HG03039 (cell line): Measurements from ENCODE around the gene RHBDD1.

Experiments used
- ATAC-seq: cut with Tn5 transposase; IDR thresholded peaks from one replicate; pipeline ENCODE4 v1.9.1; 2021; ENCODE audit warnings: mild to moderate bottlenecking, moderate library complexity; ENCODE audit not compliant: unreplicated experiment

The RHBDD1 gene, protein sequence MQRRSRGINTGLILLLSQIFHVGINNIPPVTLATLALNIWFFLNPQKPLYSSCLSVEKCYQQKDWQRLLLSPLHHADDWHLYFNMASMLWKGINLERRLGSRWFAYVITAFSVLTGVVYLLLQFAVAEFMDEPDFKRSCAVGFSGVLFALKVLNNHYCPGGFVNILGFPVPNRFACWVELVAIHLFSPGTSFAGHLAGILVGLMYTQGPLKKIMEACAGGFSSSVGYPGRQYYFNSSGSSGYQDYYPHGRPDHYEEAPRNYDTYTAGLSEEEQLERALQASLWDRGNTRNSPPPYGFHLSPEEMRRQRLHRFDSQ

DNA sequence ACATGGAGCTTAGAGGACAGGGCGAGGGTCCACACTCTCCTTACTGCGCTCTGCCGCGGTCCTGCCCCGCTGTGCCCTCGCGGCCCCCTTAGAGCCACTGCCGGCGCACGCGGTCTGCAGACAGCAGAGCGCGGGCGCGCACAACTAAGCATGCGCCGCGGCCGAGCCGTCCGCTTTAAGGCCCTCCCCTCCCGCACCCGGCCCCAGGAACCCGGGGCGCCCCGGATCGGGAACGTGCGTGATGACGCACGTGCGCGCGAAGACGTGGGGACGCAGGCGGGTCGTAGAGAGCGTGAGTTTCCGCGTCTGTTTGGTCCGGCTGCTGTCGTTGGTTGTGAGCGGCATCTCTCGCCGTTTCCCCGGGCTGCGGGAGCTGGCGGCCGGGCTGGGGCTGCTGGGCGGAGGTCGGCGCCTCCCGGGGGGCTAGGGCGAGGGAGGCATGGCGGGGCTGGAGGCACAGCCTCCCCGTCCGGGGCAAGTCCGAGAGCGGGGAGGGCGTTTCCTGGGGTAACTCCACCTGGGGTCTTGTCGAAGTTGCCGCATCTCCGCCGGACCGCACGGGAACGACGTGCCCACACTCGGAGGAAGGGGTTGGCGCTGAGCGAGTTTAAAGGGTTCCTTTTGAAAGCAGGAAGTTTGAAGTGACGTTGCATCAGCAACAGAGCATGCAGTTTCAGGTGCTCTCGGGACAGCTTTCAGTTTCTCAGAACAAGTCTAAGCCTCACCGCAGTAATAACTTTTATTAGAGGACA, at the start of gene RHBDD1:
TSS of gene RHBDD1 (plus strand) at position 259 of the 752 bp plus-strand sequence. CDS start 28,640 bp downstream, outside the sequence.
- peak; percentile 83 for ATAC-seq

DNA sequence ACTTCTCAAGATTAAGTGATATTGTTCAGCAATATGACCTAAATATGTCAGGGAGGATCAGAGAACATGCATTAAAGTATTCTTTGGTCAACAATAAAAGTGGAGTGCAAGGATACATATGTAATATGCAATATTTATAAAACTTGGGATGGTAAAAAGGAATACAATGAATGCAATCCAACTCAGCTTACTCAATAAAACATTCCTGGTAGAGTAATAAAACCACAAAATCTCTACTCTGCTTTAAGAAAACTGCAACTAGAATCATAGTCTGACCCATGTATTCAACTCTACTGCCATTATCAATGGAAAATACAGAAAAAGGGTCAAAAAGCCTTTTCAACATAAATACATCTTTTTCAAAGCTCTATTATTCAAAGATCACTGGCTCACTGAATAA, 47.8 kb upstream of the RHBDD1 start:
- no peak for ATAC-seq

DNA sequence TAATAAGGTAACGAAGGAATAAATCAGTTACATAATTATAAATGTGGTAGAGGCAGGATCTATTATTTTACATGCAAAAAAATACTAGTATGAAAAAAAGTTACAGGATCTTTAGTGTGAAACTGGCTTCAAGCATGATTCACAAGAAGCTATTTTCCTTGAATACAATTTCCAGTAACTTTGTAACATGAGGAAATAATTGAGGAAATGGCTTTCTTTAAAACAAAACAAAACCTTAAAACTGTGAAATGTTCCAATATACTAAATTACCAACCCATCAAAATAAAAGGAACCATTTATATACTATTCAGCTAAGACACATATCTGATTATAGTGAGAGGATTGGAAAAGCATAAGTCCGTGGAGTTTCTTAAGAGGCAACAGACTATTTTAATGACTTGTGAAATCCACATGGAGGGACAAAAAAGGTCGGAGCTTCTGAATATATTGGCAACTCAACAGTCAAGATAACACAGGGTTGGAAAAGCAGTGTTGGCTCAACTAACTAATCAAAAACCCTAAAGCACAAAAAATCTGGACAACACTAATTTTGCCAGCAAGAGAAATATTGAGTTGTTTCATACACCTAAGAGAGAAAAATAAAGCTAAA, 46.9 kb upstream of the RHBDD1 start:
- no peak for ATAC-seq

DNA sequence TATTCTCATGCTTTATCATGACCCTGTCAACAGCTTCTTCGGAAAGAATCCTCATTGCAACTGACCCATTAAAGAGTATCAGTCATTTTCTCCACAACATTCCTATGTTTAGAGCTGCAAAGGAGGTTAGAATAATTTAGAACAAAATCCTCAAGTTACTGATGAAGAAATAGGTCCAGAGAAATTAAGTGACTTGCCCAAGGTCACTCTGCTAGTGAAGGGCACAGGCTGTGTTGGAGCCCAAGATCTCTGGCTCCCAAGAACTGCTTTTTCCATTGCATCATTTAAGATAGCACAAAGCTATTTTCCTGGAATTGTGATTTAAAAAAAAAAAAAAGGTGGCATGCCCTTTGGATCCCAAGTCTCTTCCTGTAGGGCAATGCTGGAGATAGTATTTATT, 45.8 kb upstream of the RHBDD1 start:
- no peak for ATAC-seq

DNA sequence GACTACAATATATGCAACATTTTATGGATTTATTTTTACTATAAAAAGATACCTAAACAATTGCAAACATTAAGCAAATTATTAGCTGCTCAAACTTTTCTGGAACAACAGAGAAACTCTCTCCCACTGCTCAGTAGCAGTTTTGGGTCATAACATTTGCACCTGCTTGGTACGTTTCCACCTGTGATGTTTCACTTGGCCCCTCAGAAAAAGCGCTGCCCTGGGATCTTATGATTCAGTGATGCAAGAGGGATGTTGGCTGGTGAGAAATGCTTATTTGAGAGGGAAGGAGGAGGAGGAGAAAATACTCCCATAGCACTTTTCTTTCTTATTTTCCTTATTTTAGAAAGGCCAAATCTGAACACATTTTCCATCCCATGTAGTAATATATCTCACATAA, 45.4 kb upstream of the RHBDD1 start:
- ATAC-seq, result no peak

DNA sequence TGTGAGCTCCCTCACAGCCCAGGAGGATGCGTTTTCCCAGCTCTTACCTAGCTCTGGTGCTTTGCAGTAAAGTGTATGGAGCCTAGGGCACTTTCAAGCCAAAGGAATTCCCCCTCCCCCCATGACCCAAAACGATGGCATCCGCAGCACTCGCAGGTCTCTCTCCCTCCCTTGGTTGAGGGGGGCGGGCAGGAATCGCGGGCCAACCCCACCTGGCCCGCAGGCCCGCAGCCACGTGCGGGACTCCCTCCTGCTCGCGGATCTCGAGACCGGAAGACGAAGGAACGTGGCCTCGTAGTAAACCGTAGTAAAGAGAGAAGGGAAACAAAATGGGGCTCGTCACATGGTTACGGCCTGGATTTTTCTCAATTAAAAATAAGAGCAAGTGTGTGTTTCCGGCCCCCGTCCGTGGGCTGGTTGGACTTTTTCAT, 44.8 kb upstream of the RHBDD1 start:
- peak; percentile 41 for ATAC-seq

DNA sequence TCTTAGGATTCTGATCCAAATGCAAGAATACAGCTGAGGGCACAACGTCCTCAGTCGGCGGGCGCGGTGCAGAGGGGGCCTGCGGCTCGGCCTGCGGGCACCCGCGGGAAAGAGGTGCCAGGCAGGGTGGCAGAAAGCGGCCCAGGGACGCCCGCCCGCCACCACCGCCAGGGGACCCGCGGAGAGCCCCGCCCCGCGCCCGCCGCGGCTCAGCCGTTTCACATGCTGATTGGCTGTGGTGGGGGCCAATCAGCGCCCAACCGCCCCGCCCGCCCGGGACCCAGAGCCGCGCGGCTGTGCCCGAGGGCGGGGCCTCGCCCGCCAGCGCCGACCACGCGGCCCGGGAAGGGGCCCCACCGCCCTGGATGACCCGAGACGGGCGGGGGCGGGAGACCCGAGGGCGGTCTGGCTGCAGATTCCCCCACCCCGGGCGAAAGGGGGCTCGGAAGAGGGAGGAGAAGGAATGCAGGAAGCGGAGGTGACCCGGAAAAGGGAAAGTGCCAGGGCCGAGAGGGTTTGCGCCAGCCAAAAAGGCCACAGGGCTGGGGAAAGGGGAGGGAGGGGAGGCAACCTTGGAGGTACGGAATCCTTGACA, 44.3 kb upstream of the RHBDD1 start:
- ATAC-seq, result peak; percentile 99

DNA sequence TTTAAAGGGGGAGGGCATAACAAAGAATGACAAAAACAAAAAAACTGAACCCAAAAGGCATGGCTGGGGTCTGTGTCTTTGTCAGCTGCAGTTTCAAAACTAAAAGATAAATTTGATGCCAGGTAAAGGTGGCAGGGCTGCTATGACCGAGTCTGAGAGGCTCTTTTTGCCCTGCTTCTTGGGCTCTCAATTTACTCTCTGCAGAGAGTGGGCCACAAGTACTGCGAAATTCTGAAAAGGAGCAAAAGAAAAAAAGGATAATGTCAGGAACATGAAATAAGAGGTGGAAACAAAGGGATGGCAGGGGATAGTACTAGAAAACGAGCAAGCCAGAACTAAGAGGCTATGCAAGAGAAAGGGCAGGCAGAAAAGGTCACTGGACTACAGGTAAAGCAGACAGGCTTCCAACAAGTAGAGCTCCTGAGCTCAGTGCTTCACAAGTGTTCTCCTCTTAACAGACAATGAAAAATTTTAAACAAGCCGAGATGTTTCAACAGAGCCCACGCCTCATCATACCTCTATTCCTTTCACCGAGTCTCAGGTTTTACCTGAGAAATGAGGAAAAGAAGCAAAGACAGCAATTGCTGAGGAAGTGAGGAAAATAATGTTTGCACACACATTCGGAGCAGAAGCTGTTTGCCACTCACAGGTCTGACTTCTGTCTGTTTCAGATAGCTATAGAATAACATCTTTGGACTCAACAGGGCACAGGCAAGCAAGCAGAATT, 43.5 kb upstream of the RHBDD1 start:
- no peak for ATAC-seq

DNA sequence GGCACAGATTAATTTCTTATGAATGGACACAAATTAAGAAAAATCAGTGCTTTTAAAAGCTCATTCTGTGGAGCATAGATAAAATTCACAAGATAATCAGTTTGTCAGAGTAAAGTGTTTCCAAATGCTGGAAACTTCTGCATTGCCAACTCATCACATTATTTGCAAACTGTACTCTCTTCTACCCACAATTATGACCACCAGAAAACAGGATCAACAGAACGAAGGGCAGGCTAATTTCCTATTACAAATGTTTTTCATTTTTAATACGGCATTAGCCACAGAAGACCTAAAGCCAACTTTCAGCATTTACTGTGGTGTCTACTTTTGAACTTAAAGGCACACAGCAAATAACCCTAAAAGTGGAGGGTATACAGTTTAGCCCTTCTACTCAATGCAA, 42.2 kb upstream of the RHBDD1 start:
- ATAC-seq, result no peak

DNA sequence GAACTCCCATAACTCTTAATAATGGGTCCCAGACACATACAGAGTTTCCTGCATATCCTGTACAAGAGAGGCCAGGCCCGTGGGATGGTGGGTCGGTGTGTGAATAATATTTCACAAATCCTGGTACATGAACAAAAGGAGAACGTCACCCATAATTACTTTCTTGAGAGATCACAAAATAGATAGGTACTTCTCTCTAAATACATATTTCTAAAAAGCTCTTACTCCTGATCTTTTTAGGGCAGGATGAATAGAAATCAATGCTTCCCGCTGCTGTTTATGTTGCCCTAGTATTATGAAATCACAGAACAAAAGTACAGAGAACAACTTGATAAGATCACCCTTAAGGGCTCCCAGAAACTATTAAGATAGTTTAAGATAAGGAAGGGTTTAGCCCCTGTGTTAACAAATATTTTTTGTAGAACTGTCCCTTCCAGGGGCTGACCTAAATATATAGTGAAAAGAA, 41.6 kb upstream of the RHBDD1 start:
- ATAC-seq, result no peak

DNA sequence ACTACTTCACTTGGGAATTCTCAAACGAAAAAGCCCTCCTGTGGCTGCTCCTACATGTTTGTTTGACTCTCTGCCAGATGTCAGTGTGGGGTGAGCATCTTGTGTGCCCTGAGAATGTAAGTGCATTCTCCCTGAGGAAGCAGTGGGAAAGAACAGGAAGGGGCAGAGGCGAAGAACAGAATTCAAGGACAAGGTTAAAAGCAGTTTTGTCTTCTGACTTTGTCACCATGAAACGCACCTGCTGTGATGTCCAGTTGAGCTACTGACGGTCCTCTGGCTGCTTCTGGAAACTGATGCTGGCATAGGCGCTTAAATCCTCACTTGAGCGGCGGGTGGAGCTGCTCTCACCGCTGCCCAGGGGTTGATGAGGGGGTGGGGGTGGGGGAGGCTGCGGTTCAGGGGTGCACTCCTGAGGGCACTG, 41.1 kb upstream of the RHBDD1 start:
- no peak for ATAC-seq

DNA sequence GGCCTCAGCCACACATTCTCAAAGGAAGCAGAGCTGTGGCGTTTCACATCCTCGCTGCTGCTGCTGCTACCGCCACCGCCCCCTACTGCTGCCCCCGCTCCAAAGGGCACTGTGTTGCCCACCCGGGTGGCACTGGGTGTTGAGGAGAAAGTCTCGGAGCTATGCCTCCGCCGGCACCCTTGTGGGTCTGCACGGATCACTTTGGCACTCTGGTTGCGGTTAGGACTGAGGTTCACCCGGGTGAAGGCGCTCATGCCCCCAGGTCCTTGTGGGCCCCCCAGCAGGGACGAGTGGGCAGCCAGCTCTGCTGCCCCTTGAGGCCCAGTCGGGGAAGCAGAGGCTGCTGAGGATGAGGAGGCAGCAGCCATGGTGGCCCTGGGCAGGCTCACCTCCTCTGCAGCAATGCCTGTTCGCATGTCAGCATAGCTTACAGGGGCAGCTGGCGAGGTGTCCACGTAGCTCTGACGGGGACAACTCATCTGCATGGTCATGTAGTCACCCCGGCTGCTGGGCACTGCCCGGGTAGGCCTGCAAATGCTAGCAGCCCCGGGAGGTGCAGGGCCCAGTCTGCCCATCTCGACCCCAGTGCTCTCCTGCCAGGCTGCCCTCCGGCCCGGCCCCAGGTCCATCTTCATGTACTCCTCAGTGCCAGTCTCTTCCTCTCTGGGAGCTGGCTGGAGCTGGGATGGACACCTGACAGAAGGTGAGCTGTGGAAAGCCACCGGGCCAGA, 40.4 kb upstream of the RHBDD1 start:
- no peak for ATAC-seq

DNA sequence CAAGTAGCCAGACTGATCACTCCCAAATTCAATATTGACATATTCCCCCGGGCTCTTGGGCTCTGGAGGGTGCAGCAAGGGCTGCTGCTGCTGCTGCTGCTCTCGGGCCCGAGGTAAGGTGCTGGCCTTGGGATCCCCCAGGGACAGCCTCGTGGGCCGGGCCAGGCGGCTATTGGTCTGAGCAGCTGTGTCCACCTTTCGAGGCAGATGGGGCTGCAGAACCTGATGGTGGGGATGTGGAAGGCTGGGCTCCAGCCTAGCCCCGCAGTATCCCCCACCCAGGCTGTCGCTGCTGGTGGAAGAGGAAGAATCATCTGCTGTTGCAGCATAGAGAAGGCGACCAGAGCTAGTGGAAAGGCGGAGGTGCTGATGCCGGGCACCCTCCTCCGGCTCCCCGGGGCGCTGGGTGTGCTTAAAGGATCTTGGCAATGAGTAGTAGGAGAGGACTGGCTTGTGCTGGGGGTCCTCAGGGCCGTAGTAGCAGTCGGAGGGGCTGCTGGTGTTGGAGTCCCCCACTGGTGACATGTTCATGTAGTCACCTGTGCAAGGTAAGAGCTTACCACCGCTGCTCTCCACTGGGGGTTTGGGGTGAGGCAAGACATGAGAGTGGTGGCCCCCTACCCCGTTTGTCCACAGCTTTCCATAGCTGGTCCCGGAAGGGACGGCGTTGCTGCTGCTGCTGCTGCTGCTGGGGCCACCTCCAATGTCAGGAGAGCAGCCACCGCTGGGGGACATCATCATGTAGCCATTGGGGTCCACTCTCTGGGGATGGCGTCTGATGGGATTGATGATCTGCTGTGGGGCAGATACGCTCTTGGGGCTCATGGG, 39.6 kb upstream of the RHBDD1 start:
- ATAC-seq, result no peak

DNA sequence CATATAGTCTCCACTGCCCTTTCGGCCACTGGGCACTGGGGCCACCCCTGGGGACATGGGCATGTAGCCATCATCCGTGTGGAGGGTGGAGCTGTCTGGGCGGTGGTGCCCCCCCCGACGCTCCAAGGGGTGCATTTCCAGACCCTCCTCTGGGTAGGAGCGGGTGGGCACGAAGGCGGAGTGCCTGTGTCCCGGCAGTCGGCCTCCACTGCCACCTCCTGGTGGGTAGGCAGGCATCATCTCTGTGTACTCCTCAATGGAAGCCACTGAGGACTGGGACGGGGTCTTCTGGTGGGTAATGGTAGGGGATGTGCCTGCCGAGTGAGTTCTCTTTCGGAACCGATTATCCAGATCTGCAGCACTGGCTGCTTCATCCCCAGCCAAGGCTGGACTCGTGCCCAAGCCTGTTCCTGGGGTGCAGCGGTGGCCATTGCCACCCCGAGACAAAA, 39.0 kb upstream of the RHBDD1 start:
- no peak for ATAC-seq

DNA sequence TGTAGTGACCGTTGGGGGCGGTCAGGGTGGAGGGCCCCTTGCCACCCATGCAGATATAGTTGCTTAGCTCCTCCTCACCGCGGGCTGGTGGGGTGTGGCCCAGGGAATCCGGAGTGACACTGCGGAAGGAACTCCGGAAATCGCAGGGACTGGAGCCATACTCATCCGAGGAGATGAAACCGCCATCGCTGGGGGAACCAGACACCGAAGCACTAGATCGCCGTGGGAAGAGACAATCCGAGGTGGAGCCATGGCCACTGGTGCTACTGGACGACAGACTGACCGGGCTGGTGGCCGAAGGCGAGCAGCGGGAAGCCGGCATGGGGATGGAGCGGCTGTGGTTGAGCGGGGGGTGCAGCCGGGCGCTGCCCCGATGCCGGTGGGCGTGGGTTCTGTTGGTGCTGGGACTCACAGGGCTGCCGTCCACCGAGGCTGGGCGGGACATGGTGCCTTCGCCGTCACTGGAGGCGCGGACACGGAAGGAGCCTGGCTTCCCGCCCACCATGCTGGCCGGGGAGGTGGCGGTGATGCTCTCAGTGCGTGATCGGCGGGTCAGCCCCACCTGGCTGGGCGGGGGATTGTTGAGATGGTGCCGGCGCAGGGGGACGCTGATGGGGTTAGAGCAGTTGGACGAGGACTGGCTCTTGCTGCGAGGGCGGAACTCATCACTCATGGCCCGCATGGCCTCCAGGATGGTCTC, 38.4 kb upstream of the RHBDD1 start:
- ATAC-seq, result no peak

DNA sequence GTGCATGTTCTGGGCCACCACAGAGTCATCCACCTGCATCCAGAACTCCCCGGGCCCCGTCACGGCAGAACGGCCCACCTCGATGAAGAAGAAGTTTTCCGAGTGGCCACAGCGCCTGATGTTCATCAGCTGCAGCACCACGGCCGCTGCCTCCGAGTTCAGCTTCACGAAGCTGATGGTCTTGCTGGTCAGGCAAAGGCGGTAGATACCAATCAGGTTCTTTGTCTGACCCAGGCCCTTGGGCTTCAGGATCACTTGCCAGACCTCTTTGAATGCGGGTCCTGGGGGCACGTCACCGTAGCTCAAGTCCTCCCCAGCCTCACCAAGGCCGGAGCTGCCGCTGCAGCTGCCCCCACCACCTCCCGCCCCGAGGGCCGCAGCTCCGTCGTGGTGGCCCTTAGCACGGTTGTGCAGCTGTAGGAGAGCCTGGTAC, 37.8 kb upstream of the RHBDD1 start:
- ATAC-seq, result no peak

DNA sequence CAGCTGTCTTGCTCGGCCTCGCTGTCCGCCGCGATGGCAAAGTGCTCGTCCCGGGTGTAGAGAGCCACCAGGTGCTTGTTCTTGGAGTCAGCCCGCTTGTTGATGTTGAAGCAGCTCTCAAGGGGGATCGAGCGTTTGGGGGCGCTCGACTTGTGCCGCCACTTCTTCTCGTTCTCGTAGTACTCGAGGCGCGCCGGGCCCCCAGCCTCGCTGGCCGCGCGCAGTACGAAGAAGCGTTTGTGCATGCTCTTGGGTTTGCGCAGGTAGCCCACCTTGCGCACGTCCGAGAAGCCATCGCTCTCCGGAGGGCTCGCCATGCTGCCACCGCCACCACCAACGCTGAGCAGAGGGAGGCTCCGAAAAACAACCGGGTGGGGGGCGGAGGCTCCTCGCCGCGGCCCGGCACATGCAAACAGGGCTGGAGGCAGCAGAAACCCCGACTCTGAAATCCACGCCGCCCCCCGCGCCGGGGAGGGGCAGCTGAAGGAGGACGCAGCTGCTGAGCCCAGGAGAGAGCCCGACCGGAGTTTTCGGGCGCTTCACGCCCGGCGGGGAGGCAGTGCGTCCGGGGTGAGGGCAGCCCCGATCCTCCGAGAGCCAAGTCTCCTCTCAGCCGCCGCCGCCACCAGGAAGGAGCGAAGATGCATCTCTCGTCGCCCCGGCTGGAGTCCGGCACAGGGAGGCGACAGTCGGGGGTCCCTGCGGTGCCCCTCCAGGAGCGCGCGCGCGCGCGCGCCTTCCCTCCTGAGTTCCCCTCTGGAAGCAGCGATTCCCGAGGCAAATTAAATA, 37.2 kb upstream of the RHBDD1 start:
- peak; percentile 16 for ATAC-seq
